ENCODE data around the gene IFT80. TPM values are rescaled to one million over a fixed set of nuclear protein-coding genes. Genes with fewer than 3 reads are reported as not detected.
"Not testable (repeated sequence)": the region's sequence is repeated elsewhere in the genome, so short reads cannot be mapped to it uniquely, and the experiment has no call there.

IFT80 gene
- total RNA-seq, 1 donor from 2014 or later, result 25.0 TPM

- no peak for DNase-seq (ENCODE audit: low read depth)
Observed at GRCh38 chr3:160280836-160281235, 118.2 kb downstream of the IFT80 start.

- DNase-seq (ENCODE audit: low read depth), result no peak
Observed at GRCh38 chr3:160279657-160280056, 119.4 kb downstream of the IFT80 start.

DNA sequence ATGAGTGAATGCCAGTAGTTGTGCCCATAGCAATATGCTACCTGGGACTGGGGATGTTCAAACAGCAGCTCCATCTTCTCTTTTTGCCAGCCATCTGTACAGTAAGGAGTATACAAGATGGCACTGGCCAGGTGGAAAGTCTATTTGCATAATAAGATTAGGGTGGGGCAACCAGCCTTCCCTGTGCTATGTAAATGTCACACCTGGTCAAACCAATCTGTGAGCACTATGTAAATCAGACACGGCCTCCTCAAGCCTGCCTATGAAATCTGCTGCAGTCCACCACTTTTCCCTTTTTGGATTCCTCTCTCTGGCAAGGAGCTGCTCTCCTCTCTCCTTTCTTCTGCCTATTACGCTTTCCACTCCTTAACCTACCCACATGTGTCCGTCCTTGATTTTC lies 120.8 kb downstream of the IFT80 start:
- no peak for DNase-seq (ENCODE audit: low read depth)

- DNase-seq (ENCODE audit: low read depth), result no peak
Observed at GRCh38 chr3:160265088-160265487, 133.9 kb downstream of the IFT80 start.

GRCh38 chr3:160260587-160261270 lies 138.3 kb downstream of the IFT80 start:
- no peak for DNase-seq (ENCODE audit: low read depth)

DNA sequence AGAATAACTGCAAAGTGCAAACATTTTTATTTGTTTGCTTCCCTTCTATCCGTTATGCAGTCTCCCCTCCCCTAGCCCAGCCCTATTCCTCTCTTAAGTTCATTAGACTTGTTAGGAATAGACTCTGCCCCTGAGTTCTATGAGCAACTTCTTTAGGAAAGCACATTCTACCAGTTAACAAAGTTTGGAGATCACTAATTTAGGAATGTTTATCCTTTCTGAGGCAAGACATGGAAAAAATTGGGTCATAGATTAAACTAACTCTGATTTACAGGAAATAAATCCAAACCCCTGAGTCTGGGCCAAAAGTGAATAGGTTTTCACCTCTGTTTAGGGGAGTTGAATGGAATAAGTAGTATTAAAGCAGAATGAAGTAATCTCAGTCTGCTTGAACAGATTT lies 139.4 kb downstream of the IFT80 start:
- DNase-seq (ENCODE audit: low read depth), result no peak

DNA sequence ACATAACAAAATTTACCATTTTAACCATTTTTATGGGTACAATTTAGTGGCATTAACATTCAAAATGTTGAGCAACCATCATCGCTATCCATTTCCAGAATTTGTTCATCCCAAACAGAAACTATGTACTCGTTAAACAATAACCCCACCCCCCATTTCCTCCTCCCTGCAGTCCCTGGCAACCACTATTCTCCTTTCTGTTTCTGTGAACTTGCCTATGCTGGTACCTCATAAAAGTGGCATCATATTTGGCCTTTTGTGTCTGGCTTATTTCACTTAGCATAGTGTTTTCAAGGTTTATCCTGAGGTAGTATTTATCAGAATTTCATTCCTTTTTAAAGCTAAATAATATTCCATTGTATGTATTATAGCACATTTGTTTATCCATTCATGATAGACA lies 141.4 kb downstream of the IFT80 start:
- no peak for DNase-seq (ENCODE audit: low read depth)

GRCh38 chr3:160253298-160253697 lies 145.7 kb downstream of the IFT80 start:
- no peak for DNase-seq (ENCODE audit: low read depth)

- DNase-seq (ENCODE audit: low read depth), result no peak
Observed at GRCh38 chr3:160247766-160248165, 151.3 kb downstream of the IFT80 start.

- DNase-seq (ENCODE audit: low read depth), result no peak
Observed at GRCh38 chr3:160245261-160245800, 153.7 kb downstream of the IFT80 start.

DNA sequence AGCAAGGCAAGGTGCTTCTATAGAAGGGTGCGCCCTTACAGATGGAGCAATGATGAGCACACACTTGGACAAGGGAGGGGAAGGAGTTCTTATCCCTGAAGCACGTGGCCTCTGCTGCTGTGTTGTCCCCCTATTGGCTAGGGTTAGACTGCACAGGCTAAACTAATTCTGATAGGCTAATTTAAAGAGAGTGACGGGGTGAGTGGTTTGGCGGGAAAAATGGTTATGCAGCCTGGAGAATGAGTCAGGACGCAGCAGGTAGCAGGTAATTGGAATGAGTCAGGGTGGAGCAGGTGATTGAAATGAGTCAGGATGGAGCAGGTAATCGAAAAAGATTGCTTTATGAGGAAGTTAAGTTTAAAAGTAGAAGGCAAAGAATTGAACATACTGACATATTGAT lies 158.3 kb downstream of the IFT80 start:
- DNase-seq (ENCODE audit: low read depth), result not testable (repeated sequence)

- DNase-seq (ENCODE audit: low read depth), result no peak
Observed at GRCh38 chr3:160232014-160232413, 167.0 kb downstream of the IFT80 start.

GRCh38 chr3:160227419-160227818 lies 171.6 kb downstream of the IFT80 start:
- no peak for DNase-seq (ENCODE audit: low read depth)

DNA sequence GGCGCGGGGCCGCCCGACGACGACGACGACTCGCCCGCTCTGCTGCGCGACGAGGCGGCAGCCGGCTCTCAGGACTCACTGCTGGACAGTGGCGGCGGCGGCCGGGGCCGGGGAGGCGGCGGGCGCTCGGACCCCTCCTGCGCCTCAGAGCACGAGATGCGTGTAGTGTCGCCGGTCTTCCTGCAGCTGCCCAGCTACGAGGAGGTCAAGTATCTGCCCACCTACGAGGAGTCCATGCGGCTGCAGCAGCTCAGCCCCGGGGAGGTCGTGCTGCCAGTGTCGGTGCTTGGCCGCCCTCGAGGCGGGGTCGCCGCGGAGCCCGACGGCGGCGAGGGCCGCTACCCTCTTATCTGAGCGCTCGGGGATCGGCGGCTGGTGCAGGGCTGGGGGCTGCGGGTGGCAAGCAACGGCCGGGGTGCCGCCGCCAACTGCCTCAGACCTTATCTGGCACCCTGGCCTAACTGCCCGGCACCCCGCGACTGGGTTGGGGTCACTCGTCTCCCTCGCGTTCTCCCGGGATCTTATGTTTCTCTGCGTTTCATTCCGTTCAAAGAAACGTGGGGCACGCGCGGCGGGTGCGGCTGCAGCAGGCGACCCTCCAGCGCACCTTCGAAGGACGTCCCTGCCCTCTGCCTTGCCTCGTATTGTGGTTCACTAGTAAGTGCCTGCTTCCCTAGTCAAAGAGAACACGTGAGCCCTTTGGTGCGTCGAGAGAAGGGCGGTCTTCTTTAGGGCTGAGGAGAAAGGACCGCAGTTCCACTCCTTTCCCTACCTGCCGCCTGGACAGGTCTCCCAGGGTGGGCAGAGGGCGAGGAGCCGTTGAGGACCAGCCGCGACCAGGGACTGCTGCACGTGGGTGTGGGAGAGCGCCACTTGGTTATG lies 172.8 kb downstream of the IFT80 start:
- DNase-seq (ENCODE audit: low read depth), result peak; percentile 25

DNA sequence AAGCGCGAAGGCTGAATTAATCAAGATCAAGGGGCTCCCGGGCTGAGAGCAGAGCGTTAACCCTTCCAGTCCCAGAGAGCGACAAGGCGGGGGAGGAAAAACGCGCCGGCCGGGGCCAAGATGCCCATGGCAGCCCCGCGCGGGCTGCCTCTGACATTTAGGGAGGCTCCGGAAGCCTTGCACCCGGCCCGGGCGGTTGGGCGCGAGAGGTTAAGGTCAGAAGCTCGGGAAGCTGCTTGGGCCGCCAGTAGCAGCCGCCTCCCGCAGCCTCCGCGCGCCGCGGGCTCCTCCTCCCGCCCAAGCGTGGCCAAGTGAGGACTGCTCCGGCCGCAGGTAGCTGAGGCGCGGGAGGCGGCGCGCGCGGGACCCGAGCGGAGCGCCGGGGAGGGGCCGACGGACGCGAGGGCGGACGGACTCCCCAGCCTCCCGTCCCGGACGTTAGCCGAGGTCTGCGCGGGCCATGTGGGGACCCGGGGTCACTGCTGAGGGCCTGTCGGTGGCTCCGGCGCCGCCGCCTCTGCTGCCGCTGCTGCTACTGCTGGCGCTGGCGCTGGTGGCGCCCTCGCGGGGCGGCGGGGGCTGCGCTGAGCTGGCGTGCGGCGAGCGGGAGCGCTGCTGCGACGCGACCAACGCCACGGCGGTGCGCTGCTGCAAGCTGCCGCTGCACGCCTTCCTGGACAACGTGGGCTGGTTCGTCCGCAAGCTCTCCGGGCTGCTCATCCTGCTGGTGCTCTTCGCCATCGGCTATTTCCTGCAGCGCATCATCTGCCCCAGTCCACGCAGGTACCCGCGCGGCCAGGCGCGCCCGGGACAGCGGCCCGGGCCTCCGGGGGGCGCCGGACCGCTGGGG lies 173.6 kb downstream of the IFT80 start, which contains the start of gene C3orf80:
TSS of gene C3orf80 (plus strand) at position 247 of the 850 bp plus-strand sequence. CDS start at position 461, 214 bp downstream.
- peak; percentile 43 for DNase-seq (ENCODE audit: low read depth)

DNA sequence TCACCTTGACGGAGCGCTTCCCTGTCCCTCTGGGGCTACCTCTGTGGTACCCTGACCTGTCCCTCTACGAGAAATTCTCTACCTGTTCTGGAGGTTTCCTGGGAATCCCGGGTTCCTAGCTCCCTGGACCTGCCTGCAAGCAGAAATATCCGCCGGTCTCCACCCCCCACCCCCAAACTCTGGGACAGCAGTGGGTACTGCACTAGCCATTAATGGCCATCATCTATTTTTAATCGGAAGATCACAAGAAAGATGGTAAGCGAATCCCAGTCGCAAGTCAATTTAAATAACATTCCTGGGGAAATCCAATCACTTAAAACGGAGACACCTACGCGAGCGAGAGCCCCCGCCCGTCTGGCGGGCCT lies 174.2 kb downstream of the IFT80 start:
- DNase-seq (ENCODE audit: low read depth), result no peak

DNA sequence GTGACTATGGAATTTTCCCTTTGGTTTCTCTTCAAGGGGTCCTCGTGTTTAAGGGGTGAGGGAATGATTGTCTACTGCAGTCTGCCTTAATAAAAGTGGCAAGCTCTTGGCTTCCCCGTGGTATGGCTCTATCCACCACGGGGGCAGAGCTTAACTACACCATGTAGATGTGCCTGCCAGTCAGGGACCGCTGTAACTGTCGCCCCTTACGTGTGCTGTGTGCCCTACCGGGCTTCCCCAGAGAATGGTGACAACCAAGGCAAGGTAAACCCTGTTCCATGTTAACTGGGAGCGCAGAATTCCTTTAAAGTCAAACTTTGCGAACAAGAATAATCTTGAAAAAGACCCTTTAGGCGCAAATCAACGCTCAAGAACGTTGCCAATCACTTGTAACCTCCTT lies 174.8 kb downstream of the IFT80 start:
- DNase-seq (ENCODE audit: low read depth), result no peak

GRCh38 chr3:160221019-160221418 lies 178.0 kb downstream of the IFT80 start:
- DNase-seq (ENCODE audit: low read depth), result no peak

DNA sequence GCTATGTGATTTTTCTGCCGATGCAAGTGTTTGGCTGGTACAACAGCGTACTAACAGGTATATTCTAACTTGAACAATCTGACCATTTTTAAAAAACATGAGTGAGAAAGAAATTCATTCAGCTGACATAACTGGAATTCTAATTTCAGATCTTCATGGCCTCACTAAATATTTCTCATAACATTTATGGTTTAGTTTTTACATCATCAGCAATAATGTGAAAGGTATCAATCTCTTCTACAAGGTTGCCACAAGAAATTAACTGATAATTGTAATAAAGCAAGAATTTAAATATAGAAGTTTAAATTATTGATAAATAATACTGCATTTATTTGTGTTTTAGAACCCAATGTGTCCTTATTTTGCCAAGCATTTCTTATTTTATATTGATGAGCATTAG lies 179.0 kb downstream of the IFT80 start:
- no peak for DNase-seq (ENCODE audit: low read depth)

GRCh38 chr3:160218136-160218535 lies 180.9 kb downstream of the IFT80 start:
- no peak for DNase-seq (ENCODE audit: low read depth)

DNA sequence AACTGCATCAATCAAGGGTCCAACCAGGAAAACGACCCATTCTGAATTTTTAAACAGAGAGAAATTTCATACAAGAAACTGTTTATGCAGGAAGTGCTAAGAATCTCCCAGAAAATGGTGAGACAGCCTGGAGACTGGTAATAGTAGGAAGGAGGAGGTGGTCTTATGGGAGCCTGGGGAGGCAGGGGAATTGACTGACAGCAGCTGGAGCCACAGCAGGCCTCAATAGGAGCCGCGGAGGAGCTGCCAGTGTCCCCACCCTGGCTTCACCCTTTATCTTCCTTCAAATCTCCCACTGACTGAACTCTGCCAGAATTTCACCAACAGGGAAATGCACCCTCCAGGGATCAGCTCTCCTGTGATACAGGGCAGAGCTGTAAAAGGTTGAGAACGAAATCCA lies 181.3 kb downstream of the IFT80 start:
- no peak for DNase-seq (ENCODE audit: low read depth)

Measured in myocyte (in vitro differentiated cells).